Bone marrow (tissue), 2 donors: ENCODE measurements around the gene QPCT.
A peak's percentile ranks its signal among the peaks of the same experiment; 100 is the strongest.
"Not testable (repeated sequence)": the region's sequence is repeated elsewhere in the genome, so short reads cannot be mapped to it uniquely, and the experiment has no call there.

Experiments
- DNase-seq, 2 donors: peaks; one replicate each; lab custom pipeline; 2025; lab: John Stamatoyannopoulos, UW

Gene QPCT

GRCh38 chr2:37390777-37391176 is 46.3 kb downstream of the QPCT start:
- no peak for DNase-seq

GRCh38 chr2:37391711-37392110 is 47.3 kb downstream of the QPCT start:
- DNase-seq: no peak

- no peak for DNase-seq
Observed at GRCh38 chr2:37392428-37392827, 48.0 kb downstream of the QPCT start.

- DNase-seq: peak in 1 of 2 donors; percentile 8
Observed at GRCh38 chr2:37394263-37394662, 49.8 kb downstream of the QPCT start.

- no peak for DNase-seq
Observed at GRCh38 chr2:37394796-37395555, 50.5 kb downstream of the QPCT start.

GRCh38 chr2:37396890-37397565 is 52.6 kb downstream of the QPCT start:
- no peak for DNase-seq

- no peak for DNase-seq
Observed at GRCh38 chr2:37398990-37399389, 54.6 kb downstream of the QPCT start.

- no peak for DNase-seq
Observed at GRCh38 chr2:37400041-37400440, 55.6 kb downstream of the QPCT start.

GRCh38 chr2:37402636-37403035 is 58.2 kb downstream of the QPCT start:
- DNase-seq: peak in 1 of 2 donors; percentile 16

- DNase-seq: no peak
Observed at GRCh38 chr2:37405781-37406180, 61.4 kb downstream of the QPCT start.

GRCh38 chr2:37412231-37412630 is 67.8 kb downstream of the QPCT start:
- DNase-seq: no peak

GRCh38 chr2:37413911-37414469 is 69.6 kb downstream of the QPCT start:
- DNase-seq: not testable (repeated sequence)

GRCh38 chr2:37414470-37414949 is 70.1 kb downstream of the QPCT start:
- DNase-seq: peak in 1 of 2 donors; percentile 66

- no peak for DNase-seq
Observed at GRCh38 chr2:37415128-37415820, 70.8 kb downstream of the QPCT start.

- DNase-seq: no peak
Observed at GRCh38 chr2:37417321-37417720, 72.9 kb downstream of the QPCT start.

- no peak for DNase-seq
Observed at GRCh38 chr2:37418956-37419355, 74.5 kb downstream of the QPCT start.

GRCh38 chr2:37421686-37422085 is 77.3 kb downstream of the QPCT start:
- no peak for DNase-seq

GRCh38 chr2:37422816-37423215 is 78.4 kb downstream of the QPCT start:
- DNase-seq: no peak
